GM23338 (cell line): ENCODE results near the gene PCLO.
"Not testable (repeated sequence)": the region's sequence is repeated elsewhere in the genome, so short reads cannot be mapped to it uniquely, and the experiment has no call there.

Experiments used
- CREB1 ChIP-seq: fragments of 250-450 bp; sonication (Bioruptor Pico); IDR thresholded peaks from 2 replicates; pipeline ENCODE4 v1.5.0; 2020; ENCODE audit warnings: low read depth, mild to moderate bottlenecking, moderate library complexity
- CTCF ChIP-seq, 2 experiments: fragments of 200-600 bp in 1 of 2; sonication (generic) in 1 of 2; conservative IDR thresholded peaks; 2 replicates each; pipeline versions ENCODE4 v1.5.1 to v1.6.1; 2016 to 2017; ENCODE audit warnings: antibody characterized with exemption in 2 of 2, low read depth in 2 of 2, mild to moderate bottlenecking in 2 of 2, moderate library complexity in 1 of 2
- EZH2 ChIP-seq: fragments of 200-600 bp; sonication (generic); IDR thresholded peaks from one replicate; pipeline ENCODE4 v1.8.0; 2017; ENCODE audit warnings: antibody characterized with exemption, mild to moderate bottlenecking, low read depth; ENCODE audit not compliant: unreplicated experiment
- EZH2phosphoT487 ChIP-seq: fragments of 200-600 bp; sonication (generic); IDR thresholded peaks from one replicate; pipeline ENCODE4 v1.8.1; 2018; ENCODE audit warnings: antibody characterized with exemption; ENCODE audit not compliant: unreplicated experiment
- JUNB ChIP-seq: IDR thresholded peaks from one replicate; pipeline ENCODE4 v1.6.1; 2016; ENCODE audit warnings: antibody characterized with exemption; ENCODE audit not compliant: unreplicated experiment
- NANOG ChIP-seq: IDR thresholded peaks from 2 replicates; pipeline ENCODE4 v1.6.1; 2016; ENCODE audit warnings: antibody characterized with exemption, borderline replicate concordance
- POLR2AphosphoS5 ChIP-seq: IDR thresholded peaks from 2 replicates; pipeline ENCODE4 v1.6.1; 2016; ENCODE audit warnings: antibody characterized with exemption, low read depth
- ZNF114 ChIP-seq: fragments of 250-450 bp; sonication (Bioruptor Pico); IDR thresholded peaks from 2 replicates; pipeline ENCODE4 v1.5.0; 2020; ENCODE audit warnings: mild to moderate bottlenecking, moderate library complexity
- ZNF462 ChIP-seq: fragments of 250-450 bp; sonication (Bioruptor Pico); IDR thresholded peaks from 2 replicates; pipeline ENCODE4 v1.5.0; 2020; ENCODE audit warnings: mild to moderate bottlenecking, moderate library complexity
- TF ChIP-seq, protein P1 (sequence below): IDR thresholded peaks from one replicate; pipeline ENCODE4 v1.6.1; 2018; ENCODE audit warnings: antibody characterized with exemption; ENCODE audit not compliant: unreplicated experiment

DNA sequence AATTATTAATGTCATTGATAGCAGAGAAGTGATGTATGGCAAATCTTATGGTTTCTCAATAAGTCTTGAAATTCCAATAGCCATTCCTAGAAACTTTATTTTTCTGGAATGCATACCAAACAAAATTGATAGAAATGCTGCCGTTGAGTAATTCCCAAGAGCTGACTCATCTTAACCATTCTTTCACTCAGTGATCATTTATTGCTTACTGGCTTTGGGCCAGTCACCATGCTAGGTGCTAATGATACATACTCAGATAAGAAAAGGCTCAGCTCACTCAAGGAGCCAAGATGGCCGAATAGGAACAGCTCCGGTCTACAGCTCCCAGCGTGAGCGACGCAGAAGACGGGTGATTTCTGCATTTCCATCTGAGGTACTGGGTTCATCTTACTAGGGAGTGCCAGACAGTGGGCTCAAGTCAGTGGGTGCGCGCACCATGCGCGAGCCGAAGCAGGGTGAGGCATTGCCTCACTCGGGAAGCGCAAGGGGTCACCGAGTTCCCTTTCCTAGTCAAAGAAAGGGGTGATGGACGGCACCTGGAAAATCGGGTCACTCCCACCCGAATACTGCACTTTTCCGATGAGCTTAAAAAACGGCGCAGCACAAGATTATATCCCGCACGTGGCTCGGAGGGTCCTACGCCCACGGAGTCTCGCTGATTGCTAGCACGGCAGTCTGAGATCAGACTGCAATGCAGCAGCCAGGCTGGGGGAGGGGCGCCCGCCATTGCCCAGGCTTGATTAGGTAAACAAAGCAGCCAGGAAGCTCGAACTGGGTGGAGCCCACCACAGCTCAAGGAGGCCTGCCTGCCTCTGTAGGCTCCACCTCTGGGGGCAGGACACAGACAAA lies 138.6 kb downstream of the PCLO start:
- not testable (repeated sequence) for TF ChIP-seq CTCF (conservative IDR thresholded peaks at IDR 0.05; ENCODE audit: low read depth in 2 of 2); EZH2; EZH2phosphoT487; POLR2AphosphoS5; ZNF114 (CRISPR knock-in tag); CREB1 (CRISPR knock-in tag); JUNB; NANOG; ZNF462 (CRISPR knock-in tag)
- TF ChIP-seq, protein P1, sequence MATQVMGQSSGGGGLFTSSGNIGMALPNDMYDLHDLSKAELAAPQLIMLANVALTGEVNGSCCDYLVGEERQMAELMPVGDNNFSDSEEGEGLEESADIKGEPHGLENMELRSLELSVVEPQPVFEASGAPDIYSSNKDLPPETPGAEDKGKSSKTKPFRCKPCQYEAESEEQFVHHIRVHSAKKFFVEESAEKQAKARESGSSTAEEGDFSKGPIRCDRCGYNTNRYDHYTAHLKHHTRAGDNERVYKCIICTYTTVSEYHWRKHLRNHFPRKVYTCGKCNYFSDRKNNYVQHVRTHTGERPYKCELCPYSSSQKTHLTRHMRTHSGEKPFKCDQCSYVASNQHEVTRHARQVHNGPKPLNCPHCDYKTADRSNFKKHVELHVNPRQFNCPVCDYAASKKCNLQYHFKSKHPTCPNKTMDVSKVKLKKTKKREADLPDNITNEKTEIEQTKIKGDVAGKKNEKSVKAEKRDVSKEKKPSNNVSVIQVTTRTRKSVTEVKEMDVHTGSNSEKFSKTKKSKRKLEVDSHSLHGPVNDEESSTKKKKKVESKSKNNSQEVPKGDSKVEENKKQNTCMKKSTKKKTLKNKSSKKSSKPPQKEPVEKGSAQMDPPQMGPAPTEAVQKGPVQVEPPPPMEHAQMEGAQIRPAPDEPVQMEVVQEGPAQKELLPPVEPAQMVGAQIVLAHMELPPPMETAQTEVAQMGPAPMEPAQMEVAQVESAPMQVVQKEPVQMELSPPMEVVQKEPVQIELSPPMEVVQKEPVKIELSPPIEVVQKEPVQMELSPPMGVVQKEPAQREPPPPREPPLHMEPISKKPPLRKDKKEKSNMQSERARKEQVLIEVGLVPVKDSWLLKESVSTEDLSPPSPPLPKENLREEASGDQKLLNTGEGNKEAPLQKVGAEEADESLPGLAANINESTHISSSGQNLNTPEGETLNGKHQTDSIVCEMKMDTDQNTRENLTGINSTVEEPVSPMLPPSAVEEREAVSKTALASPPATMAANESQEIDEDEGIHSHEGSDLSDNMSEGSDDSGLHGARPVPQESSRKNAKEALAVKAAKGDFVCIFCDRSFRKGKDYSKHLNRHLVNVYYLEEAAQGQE = not testable (repeated sequence)
